IPS-NIHi7 (cell line): ENCODE data around the gene MRPL4.
"Not testable (repeated sequence)": the region's sequence is repeated elsewhere in the genome, so short reads cannot be mapped to it uniquely, and the experiment has no call there.

Source experiments
- DNase-seq: peaks from one replicate; pipeline ENCODE4 v3.0.0; 2012; ENCODE audit warnings: mixed read lengths; ENCODE audit errors: extremely low spot score

The MRPL4 gene

DNA sequence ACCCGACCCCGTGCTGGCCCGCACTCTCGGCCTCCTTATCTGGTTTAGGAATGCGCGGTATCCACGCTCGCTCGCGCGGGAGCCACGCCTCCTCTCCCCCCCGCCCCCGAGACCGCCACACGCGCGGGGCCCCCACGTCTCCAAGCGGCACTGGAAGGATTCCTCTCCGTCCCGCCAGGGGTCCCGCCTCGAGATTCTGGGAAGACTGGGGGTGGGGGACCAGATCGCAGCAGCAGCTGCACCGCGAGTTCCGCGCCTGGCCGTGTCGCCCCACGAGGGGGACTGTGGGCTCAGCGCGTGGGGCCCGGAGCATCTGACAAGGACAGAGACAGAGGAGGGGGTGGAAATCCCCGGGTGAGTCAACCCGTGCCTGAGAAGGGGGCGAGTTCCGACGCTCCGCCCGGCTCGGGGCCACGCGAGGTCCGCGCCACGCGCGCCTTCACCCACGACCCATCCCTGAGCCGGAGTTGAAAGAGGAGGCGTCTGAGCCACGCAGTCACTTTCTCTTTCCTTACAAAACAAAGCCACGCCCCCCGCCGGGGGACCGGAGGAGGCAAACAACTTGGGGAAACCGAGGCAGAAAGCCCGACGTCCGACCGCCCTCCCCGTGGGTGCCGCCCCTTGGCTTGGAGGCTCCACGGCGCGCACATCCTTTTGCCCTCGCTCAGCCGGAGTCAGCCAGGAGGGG lies 21.7 kb upstream of the MRPL4 start:
- DNase-seq = no peak

DNA sequence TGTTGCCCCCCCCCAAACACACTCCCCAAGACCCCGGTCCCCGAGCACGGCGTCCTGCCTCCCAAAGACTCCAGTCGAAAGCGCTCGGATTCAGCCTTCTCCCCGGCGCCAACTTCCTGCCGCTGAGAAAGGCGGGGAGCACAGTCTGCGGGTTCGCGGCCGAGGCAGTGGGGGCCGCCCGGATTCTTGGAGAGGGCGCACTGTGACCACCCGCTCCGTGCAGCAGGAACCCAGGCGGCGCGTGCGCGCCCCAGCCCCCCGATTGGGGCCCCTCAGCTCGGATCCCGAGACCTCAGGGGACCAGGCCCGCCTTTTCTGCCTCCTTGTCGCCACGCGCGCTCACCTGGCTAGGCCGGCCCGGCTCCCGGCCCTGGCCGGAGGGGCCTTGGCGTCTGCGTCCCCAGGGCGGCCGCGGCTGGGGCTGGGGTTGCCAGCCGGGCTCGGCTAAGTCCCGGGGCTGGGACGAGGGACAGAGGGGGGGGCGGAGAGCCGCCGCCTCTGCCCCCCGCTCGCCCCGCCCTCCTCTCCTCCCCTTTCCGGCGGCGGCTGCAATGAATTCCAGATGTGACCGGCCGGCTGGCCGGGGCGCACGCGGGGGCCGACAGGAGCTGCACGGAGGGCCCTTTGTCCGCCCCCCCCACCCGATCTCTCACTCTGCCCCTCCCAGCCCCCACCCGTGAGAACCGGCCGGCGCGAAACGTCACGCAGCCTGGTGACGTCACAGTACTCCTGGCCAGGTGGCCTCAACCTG lies 21.0 kb upstream of the MRPL4 start, which contains the start of gene S1PR2:
S1PR2 (minus strand) TSS at position 471 of the 751 bp plus-strand sequence. CDS start 6,426 bp downstream, outside the sequence.
- peak; percentile 90 for DNase-seq

DNA sequence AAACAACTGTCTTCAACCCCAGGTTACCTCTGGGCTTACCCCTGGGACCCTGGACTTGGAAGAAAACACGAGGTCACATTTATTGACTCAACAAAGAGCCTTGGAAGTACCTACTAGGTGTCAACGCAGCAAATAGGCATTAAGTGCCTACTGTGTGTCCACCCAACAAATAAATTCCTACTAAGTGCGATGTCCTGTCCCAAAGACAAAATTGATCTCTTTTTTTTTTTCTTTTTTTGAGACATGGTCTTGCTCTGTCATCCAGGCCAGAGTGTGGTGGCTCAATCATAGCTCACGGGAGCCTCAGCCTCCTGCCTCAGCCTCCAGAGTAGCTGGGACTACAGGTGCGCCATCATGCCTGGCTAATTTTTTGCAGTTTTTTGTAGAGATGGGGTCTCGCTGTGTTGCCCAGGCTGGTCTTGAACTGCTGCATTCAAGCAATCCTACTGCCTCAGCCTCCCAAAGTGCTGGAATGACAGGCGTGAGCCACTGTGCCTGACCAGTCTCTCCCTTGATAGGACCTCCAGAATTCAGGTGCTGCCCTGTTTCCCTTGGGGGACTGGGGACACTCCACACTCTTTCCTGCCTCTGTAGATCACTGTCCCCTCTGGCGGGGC lies 20.3 kb upstream of the MRPL4 start:
- DNase-seq = no peak

DNA sequence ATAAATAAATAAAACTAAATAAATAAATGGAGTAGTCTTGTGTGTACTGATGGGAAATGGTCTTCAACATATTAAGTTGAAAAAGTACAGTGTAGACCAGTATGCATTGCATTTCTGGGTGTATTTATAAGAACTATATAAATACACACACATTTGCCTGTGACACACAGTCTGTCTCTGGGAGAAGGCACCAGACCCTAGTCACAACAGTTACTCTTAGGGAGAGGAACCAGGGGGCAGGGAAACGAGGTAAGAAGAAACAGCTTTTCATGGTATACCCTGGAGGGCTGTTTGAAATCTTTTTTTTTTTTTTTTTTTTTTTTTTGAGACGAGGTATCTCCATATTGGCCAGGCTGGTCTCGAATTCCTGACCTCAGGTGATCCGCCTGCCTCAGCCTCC lies 18.1 kb upstream of the MRPL4 start:
- no peak for DNase-seq

DNA sequence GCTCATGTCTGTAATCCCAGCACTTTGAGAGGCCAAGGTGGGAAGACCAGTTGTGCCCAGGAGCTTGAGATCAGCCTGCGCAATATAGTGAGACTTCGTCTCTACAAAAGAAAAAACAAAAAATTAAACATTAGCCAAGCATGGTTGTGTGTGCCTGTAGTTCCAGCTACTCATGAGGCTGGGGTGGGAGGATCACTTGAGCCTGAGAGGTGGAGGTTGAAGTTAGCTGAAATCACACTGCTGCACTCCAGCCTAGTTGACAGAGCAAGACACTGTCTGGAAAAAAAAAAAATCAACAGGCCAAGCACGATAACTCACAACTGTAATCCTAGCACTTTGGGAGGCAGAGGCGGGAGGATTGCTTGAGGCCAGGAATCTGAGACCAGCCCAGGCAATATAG lies 17.0 kb upstream of the MRPL4 start:
- DNase-seq = no peak

DNA sequence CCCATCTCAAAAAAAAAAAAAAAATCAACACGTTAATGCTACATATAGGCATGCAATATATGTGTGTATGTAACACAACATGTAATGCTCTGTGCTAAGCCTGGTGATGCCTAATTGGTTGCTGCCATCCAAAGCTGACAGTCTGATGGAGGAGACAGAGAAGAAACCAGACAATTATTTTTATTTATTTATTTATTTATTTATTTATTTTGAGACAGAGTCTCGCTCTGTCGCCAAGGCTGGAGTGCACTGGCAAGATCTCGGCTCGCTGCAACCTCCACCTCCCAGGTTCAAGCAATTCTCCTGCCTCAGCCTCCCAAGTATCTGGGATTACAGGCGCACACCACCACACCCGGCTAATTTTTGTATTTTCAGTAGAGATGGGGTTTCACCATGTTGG lies 16.6 kb upstream of the MRPL4 start:
- DNase-seq = not testable (repeated sequence)

DNA sequence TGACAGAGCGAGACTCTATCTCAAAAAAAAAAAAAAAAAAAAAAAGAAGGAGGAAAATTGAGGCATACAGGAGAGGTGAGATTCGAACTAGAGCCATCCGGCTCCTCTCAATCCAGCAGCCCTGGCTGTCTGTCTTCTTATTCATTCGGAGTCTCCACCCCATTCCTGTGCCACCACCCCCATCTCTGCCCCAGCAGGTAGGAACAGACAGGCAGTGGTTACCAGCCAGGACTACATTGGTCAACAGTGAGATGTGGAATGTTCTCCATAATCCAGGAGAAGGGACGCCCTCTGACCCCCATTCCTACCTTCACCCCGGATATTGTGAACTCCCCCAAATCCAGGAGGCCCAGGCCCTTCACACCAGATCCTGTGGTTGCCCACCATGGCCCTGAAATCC lies 14.3 kb upstream of the MRPL4 start:
- no peak for DNase-seq

DNA sequence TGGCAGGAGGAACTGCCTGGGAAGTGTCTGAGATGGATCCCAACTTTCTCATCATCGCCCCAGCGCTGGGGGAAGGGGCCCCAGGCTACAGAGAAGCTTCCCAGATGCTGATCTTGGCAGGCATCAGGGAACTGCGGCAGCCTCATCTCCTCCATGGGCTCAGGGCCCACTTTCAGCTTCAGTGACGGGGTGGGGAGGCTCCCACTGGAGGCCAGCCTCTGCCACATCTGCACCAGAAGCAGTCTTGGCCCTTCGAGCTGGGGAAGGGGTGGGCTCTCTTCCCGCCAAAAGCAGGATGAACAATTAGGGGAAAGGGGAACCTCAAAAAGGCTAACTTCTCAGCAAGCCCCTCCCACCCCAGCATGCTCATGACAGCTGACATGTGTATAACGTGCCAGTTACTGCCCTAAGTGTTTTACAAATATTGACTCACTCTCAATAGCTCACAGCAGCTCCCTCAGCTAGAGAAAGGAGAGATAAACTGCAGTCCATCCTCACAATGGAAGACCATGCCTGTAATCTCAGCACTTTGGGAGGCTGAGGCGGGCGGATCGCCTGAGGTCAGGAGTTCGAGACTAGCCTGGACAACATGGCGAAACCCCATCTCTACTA lies 13.7 kb upstream of the MRPL4 start:
- DNase-seq = no peak

DNA sequence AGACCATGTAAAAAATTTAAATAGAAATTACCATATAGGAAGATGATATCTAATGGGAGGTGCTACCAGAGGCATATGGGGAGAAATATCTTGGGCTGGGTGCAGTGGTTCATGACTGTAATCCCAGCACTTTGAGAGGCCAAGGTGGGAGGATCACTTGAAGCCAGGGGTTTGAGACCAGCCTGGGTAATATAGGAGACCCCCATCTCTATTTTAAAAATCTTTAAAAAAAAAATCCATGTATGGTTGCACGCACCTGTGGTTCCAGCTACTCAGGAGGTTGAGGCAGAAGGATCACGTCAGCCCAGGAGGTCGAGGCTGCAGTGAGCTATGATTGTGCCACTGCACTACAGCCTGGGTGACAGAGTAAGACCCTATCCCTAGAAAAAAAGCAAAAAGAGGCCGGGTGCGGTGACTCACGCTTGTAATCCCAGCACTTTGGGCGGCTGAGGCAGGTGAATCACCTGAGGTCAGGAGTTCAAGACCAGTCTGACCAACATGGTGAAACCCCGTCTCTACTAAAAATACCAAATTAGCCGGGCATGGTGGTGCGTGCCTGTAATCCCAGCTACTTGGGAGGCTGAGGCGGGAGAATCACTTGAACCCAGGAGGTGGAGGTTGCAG lies 10.1 kb upstream of the MRPL4 start:
- DNase-seq = not testable (repeated sequence)

DNA sequence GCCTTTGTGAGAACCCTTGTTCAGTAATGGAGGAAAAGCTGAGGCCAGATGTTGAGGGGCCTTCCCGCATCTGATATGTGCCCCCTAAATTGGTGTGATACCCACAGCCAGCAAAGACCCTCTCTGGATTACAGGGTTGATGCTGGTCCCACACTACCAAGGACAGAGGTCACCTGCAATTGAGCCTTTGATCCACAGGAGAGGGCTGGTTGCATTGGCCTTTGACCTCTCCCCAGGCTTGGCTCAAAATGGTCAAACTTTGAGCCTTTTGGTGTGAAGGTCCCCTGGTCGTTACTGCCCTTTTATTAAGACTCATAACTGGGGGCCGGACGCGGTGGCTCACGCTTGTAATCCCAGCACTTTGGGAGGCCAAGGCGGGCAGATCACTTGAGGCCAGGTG lies 8.4 kb upstream of the MRPL4 start:
- DNase-seq = no peak

DNA sequence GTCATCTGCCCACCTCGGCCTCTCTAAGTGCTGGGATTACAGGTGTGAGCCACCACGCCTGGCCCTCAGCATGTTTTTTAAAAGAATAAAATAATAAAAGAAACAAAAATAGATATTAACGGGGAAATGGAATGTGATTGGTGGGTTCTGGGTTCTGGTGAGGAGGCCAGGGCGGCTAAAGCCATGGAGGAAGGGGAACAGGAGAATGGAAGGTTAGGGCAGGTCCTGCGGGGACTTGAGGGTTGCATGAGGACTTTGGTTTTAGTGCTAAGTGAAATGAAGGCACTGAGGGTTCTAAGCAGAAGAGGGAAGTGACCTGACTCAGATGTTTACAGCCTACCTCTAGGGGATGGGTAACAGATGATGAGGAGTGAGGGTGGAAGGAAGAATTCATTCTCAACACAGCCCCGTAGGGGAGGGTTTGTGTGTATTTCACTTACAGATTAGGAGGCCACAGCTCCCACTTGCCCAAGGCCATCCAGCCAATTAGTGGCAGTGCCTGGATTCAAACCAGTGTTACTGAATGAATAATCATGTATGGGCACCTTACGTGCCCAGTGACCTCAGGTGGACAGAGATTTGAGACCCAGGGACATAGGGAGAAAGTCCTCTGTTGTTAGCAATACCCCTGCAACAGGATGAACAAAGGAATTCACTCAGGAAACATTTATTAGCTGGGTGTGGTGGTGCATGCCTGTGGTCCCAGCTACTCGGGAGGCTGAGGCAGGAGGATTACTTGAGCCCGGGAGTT lies 6.7 kb upstream of the MRPL4 start:
- DNase-seq = no peak

DNA sequence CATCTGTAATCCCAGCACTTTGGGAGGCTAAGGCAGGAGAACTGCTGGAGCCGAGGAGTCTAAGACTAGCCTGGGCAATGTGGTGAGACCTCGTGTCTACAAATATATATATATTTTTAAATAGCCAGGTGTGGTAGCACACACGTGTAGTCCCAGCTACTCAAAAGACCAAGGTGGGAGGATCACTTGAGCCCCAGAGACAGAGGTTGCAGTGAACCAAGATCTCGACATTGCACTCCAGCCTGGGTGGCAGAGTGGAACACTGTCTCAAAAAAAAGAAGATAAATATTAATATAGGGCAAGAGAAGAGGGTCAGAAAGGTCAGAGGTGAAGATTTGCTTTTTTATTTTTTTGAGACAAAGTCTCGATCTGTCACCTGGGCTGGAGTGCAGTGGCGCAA lies 5.5 kb upstream of the MRPL4 start:
- DNase-seq = no peak

DNA sequence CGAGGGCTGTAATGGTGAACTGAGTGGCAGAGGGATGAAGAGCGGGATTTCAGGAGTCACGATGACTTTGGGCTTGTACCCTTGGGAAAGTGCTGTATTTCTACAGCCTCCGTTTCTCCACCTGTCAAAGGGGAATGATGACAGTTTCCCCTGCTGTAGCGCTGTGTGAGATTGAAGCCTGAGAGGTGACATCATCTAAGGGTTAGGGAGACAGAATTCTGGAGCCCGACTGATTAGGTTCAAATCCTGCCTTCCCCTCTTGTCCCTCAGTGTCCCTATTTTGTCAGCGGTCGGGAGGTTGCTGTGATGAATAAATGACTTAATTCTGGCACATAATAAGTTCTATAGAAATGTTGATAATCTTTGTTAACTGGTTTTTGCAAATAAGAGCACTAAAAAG lies 693 bp downstream of the MRPL4 start:
- DNase-seq = no peak

DNA sequence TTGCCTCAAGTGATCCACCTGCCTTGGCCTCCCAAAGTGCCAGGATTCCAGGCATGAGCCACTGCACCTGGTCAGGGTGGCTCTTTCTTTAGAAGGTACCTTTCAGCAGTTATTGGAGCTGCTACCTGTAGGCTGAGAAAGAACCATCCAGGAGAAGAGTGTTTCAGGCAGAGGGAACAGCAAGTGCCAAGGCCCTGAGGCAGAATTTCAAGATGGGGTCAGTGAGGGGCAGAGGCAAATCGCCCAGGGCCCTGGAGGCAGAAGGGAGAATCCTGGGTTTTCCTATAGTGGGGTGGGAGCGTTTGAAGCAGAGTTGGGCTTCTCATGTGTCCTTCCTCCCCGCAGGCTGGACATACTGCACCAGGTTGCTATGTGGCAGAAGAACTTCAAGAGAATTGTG lies 2.2 kb downstream of the MRPL4 start:
- no peak for DNase-seq

DNA sequence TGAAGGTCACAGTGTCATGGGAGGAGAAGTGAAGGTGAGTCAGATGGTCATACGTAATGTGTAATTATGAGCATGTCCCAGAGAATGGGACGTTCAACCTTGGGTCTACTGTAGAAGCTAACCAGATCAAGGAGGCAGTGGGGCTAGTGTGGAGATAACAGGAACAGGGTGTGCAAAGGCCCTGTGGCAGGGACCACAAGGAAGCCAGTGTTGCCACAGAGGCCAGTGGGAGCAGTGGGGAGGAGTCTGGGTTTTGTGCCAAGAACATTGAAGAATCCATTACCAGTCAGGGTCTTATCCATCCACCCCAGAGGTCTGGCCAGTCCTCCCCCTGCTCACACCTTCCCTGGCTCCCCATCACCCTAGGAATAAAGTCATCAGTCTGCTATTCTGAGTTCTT lies 3.3 kb downstream of the MRPL4 start:
- DNase-seq = no peak

DNA sequence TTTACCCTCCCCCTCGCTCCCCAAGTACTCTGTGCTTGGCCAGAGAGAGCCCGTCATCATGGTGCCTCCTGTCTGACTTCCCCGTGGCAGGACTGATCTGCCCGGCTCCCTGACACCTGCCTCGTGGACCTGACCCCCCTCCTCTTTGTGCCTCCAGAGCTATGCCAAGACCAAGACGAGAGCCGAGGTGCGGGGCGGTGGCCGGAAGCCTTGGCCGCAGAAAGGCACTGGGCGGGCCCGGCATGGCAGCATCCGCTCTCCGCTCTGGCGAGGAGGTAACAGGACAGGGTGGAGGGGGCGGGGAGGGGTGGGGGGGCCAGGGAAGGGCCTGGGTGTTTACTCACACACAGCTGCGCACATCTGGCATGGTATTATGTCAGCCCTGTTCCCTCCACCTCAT lies 4.5 kb downstream of the MRPL4 start:
- no peak for DNase-seq

DNA sequence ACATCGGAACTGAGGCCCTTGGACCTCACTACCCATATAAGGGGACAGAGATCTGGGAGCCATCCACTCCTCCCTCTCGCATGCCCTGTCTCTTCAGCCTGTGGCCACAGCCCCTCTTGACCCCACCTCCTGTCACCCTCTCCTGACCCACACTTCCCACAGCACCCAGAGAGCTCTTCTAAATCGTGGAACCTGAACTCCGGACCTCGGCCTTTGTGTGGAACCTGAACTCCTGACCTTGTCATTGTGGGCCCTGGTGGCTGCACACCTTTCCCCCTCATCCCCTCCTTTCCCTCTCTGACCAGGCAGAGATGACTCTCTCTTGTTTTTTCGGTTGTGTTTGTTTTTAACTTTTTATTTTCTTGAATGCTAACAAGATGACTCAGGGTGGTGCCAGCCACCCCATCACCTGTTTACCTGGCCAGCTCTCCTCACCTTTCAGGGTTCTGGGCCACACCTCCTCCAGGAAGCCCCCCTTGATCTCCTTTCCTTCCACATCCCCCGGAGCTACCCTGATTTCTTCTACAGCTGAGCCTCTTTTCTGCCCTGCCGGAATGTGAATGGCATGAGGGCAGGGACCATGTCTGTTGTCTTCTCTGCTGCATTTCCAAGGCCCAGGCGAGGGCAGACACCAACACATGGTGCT lies 5.1 kb downstream of the MRPL4 start:
- no peak for DNase-seq

DNA sequence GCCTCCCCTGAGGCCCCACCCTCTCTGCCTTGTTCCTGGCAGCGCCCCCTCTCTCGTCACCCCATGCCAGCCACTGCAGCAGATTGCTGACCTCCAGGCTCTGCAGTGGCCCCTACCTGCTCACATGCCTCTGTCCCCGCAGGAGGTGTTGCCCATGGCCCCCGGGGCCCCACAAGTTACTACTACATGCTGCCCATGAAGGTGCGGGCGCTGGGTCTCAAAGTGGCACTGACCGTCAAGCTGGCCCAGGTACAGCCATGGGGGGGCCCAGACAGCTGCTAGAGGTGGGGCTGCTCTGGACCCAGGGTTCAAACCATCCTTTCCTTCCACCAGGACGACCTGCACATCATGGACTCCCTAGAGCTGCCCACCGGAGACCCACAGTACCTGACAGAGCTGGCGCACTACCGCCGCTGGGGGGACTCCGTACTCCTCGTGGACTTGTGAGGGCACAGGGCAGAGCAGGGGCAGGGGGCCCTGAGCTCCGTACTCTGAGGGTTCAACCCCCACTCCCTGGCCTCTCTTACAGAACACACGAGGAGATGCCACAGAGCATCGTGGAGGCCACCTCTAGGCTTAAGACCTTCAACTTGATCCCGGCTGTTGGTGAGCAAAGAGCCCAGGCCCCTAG lies 6.2 kb downstream of the MRPL4 start:
- DNase-seq = no peak

DNA sequence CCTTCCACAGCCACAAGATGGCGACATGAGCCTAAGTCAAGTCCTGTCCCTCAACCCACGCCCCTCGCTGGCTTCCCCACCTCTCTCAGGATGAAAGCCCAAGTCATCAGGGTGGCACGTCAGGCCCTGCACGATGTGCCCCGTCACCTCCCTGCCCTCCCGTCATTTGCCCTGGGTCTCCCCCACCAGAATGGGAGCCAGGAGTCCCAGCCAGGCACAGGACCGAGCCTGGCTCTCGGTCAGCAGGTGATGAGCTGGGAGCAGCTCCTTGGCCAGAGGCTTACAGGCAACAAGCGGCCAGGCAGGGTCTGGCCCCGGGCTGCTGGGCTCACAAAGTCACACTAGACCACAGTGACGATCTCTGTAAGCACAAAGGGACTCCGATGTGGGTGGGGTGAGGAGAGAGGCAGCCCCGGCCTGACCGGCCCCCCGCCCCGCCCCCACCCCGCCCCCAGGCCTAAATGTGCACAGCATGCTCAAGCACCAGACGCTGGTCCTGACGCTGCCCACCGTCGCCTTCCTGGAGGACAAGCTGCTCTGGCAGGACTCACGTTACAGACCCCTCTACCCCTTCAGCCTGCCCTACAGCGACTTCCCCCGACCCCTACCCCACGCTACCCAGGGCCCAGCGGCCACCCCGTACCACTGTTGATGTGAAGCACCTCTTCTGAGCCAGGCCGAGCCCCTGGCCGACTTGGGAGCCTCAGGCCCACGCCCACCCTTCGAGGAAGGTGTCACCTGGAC lies 7.3 kb downstream of the MRPL4 start:
- peak; percentile 81 for DNase-seq

DNA sequence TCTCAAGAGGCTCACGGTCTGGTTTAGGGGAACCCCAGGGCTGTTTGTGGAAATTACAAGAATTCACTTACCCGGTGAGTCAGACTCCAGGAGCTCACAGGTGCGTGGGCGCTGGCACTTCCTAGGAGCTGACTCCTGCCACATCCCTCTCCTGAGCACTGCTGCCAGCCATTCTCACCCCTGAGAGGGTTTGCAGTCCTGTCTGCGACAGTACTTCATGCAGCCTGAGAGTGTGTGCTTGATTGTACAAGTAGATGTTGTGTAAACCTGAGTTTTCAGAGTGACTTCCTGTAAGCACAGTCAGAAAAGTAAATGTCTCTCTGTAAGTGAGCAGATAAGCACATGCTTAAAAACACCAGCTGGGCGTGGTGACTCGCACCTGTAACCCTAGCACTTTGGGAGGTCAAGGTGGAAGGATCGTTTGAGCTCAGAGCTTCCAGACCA lies 8.1 kb downstream of the MRPL4 start:
- no peak for DNase-seq
